GM23248 (cell line): ENCODE results near the gene ELOVL6. TPM values are rescaled to one million over a fixed set of nuclear protein-coding genes. Genes with fewer than 3 reads are reported as not detected.

Experiments used
- DNase-seq: peaks from one replicate; pipeline ENCODE4 v3.0.0-alpha.2; 2015
- H2AFZ ChIP-seq: fragments of 200-600 bp; sonication (generic); 2 replicates; pipeline ENCODE4 v1.6.1; 2016; ENCODE audit warnings: antibody characterized with exemption
- H3F3A ChIP-seq: fragments of 200-600 bp; sonication (generic); 2 replicates; pipeline ENCODE4 v1.6.1; 2016; ENCODE audit warnings: mild to moderate bottlenecking, antibody characterized with exemption, mixed run types; ENCODE audit not compliant: insufficient read depth
- H3K27ac ChIP-seq: fragments of 200-600 bp; sonication (generic); 2 replicates; pipeline ENCODE4 v1.5.1; 2016; ENCODE audit warnings: mild to moderate bottlenecking
- H3K27me3 ChIP-seq: fragments of 200-600 bp; sonication (generic); replicated peaks from 2 replicates; pipeline ENCODE4 v1.6.1; 2016; ENCODE audit warnings: mild to moderate bottlenecking; ENCODE audit not compliant: insufficient read depth
- H3K36me3 ChIP-seq: fragments of 200-600 bp; sonication (generic); 2 replicates; pipeline ENCODE4 v1.6.1; 2016; ENCODE audit warnings: low read depth, mild to moderate bottlenecking
- H3K4me1 ChIP-seq: fragments of 200-600 bp; sonication (generic); 2 replicates; pipeline ENCODE4 v1.6.1; 2016; ENCODE audit warnings: mild to moderate bottlenecking; ENCODE audit not compliant: insufficient read depth
- H3K4me2 ChIP-seq: fragments of 200-600 bp; sonication (generic); one replicate; pipeline ENCODE4 v1.6.1; 2016; ENCODE audit warnings: mild to moderate bottlenecking; ENCODE audit not compliant: unreplicated experiment
- H3K4me3 ChIP-seq: fragments of 200-600 bp; sonication (generic); 2 replicates; pipeline ENCODE4 v1.5.1; 2016; ENCODE audit warnings: mild to moderate bottlenecking
- H3K79me2 ChIP-seq: fragments of 200-600 bp; sonication (generic); 2 replicates; pipeline ENCODE4 v1.6.1; 2016; ENCODE audit warnings: mild to moderate bottlenecking; ENCODE audit not compliant: insufficient read depth
- H3K9ac ChIP-seq: fragments of 200-600 bp; sonication (generic); 2 replicates; pipeline ENCODE4 v1.6.1; 2016; ENCODE audit warnings: mild to moderate bottlenecking
- H3K9me2 ChIP-seq: fragments of 200-600 bp; sonication (generic); 2 replicates; pipeline ENCODE4 v1.6.1; 2016; ENCODE audit warnings: mixed run types, mild to moderate bottlenecking, moderate library complexity; ENCODE audit not compliant: insufficient read depth
- H3K9me3 ChIP-seq: fragments of 200-600 bp; sonication (generic); one replicate; pipeline ENCODE4 v1.6.1; 2017; ENCODE audit warnings: low read depth
- H4K20me1 ChIP-seq: fragments of 200-600 bp; sonication (generic); 2 replicates; pipeline ENCODE4 v1.6.0; 2016; ENCODE audit not compliant: insufficient read depth
- EZH2 ChIP-seq: fragments of 200-600 bp; sonication (generic); IDR thresholded peaks from 2 replicates; pipeline ENCODE4 v1.6.1; 2018; ENCODE audit warnings: antibody characterized with exemption, mild to moderate bottlenecking; ENCODE audit not compliant: insufficient read depth, poor library complexity, severe bottlenecking
- EZH2phosphoT487 ChIP-seq: fragments of 200-600 bp; sonication (generic); IDR thresholded peaks from 2 replicates; pipeline ENCODE4 v1.6.1; 2018; ENCODE audit warnings: antibody characterized with exemption, moderate library complexity, mild to moderate bottlenecking, low read depth; ENCODE audit not compliant: insufficient read depth
- WGBS, 2 experiments: methylation state at CpG; one replicate each; pipeline ENCODE4 v1.1.6; 2015 to 2017; ENCODE audit warnings: low lambda C conversion rate in 2 of 2, low coverage in 1 of 2; ENCODE audit errors: missing lambda C conversion rate in 2 of 2; 5-methylcytosine and 5-hydroxymethylcytosine counted together
- in situ Hi-C: fragments of 300-500 bp; cut with MboI; formaldehyde crosslinking; loops from 2 replicates; pipeline ENCODE4 v1.15.0; 2020
- polyA plus RNA-seq: library from polyadenylated mRNA; unstranded; fragments of >200 nt; fragmentation: Nextera tagmentation; extraction: Ambion mirVana; gene quantifications from 2 replicates; pipeline ENCODE4 v1.2.1, GENCODE V29; 2016
- total RNA-seq: library from RNA; depleted of rRNA; stranded (reverse); fragments of >200 nt; shearing (Covaris generic); gene quantifications from 2 replicates; pipeline ENCODE4 v1.2.3, GENCODE V29; 2014

The ELOVL6 gene
- total and polyA plus RNA-seq, 2 experiments from 2014 or later = 8.0 to 13.2 TPM

- in situ Hi-C loops = no loop called here
- no peaks in the 10 kb centered on the region for H3K36me3 ChIP-seq
- 100% methylated on average over 1 of the region's 1 CpG for WGBS, 2 experiments
- H3K9me2 ChIP-seq = no peaks in the 10 kb centered on the region
- no peak overlapping the region for H2AFZ ChIP-seq
- H3K4me1 ChIP-seq = no peaks in the 10 kb centered on the region
- H3K27me3 ChIP-seq = no peaks in the 10 kb centered on the region
- H3K4me2 ChIP-seq = no peak overlapping the region
- no peak overlapping the region for H3K9ac ChIP-seq
- no peak overlapping the region for H3K4me3 ChIP-seq
- no peaks in the 10 kb centered on the region for H3K79me2 ChIP-seq
- H3K27ac ChIP-seq = no peak overlapping the region
- no peaks in the 10 kb centered on the region for H3F3A ChIP-seq
- H3K9me3 ChIP-seq = no peaks in the 10 kb centered on the region
- no peaks in the 10 kb centered on the region for H4K20me1 ChIP-seq
- TF ChIP-seq EZH2 (no peak), EZH2phosphoT487 (no peak)
- DNase-seq = no peak
These were observed 122.5 kb downstream of the ELOVL6 start for GRCh38 chr4:110075891-110076290.

GRCh38 chr4:110075083-110075738 is 123.2 kb downstream of the ELOVL6 start:
- Histone ChIP-seq H3K4me3 (no peak overlapping the region), H3K79me2 (no peaks in the 10 kb centered on the region), H3K9me3 (no peaks in the 10 kb centered on the region), H3K27me3 (no peaks in the 10 kb centered on the region), H3K9ac (no peak overlapping the region), H4K20me1 (no peaks in the 10 kb centered on the region), H3F3A (no peaks in the 10 kb centered on the region), H3K36me3 (no peaks in the 10 kb centered on the region), H3K9me2 (no peaks in the 10 kb centered on the region), H3K27ac (no peak overlapping the region), H3K4me2 (no peak overlapping the region), H3K4me1 (no peaks in the 10 kb centered on the region), H2AFZ (no peak overlapping the region)
- no peak for DNase-seq
- in situ Hi-C loops = no loop called here
- TF ChIP-seq EZH2 = no peak
- no peak for TF ChIP-seq EZH2phosphoT487

GRCh38 chr4:110074570-110074969 is 123.8 kb downstream of the ELOVL6 start:
- H3K4me1 ChIP-seq = no peaks in the 10 kb centered on the region
- H2AFZ ChIP-seq = no peak overlapping the region
- WGBS, 2 experiments = 73 to 74% methylated on average over 4 of the region's 4 CpGs
- no peaks in the 10 kb centered on the region for H3K9me2 ChIP-seq
- H3K27me3 ChIP-seq = no peaks in the 10 kb centered on the region
- TF ChIP-seq EZH2phosphoT487 (no peak), EZH2 (no peak)
- DNase-seq = no peak
- no peak overlapping the region for H3K4me3 ChIP-seq
- H3K36me3 ChIP-seq = no peaks in the 10 kb centered on the region
- no peaks in the 10 kb centered on the region for H4K20me1 ChIP-seq
- no peaks in the 10 kb centered on the region for H3K9me3 ChIP-seq
- H3K9ac ChIP-seq = no peak overlapping the region
- H3F3A ChIP-seq = no peaks in the 10 kb centered on the region
- no peak overlapping the region for H3K27ac ChIP-seq
- no peak overlapping the region for H3K4me2 ChIP-seq
- no peaks in the 10 kb centered on the region for H3K79me2 ChIP-seq
- in situ Hi-C loops = no loop called here

GRCh38 chr4:110073053-110073845 is 125.2 kb downstream of the ELOVL6 start:
- Histone ChIP-seq H3K9me3 (no peaks in the 10 kb centered on the region), H3K36me3 (no peaks in the 10 kb centered on the region), H3K9me2 (no peaks in the 10 kb centered on the region), H3K4me3 (no peak overlapping the region), H3K9ac (no peak overlapping the region), H3K27ac (no peak overlapping the region), H3K4me2 (no peak overlapping the region), H3K27me3 (no peaks in the 10 kb centered on the region), H3K79me2 (no peaks in the 10 kb centered on the region), H4K20me1 (no peaks in the 10 kb centered on the region), H3K4me1 (no peaks in the 10 kb centered on the region), H2AFZ (no peak overlapping the region), H3F3A (no peaks in the 10 kb centered on the region)
- no peak for TF ChIP-seq EZH2phosphoT487
- no peak for TF ChIP-seq EZH2
- in situ Hi-C loops = no loop called here
- 74 to 75% methylated on average over 10 of the region's 10 CpGs for WGBS, 2 experiments
- DNase-seq = no peak
